RWPE2 (cell line): ENCODE results near the gene EXPH5.
A peak's percentile ranks its signal among the peaks of the same experiment; 100 is the strongest.

Experiments
- ATAC-seq: fragments of 200-7000 bp; cut with Tn5 transposase; 3 replicates; pipeline ENCODE4 v1.9.1; 2021; ENCODE audit warnings: low read depth
- DNase-seq: peaks from one replicate; pipeline ENCODE4 v3.0.0-alpha.2; 2020; ENCODE audit warnings: low spot score
- H3K27ac ChIP-seq: fragments of 450-650 bp; 2 replicates; pipeline ENCODE4 v1.5.1; 2017; ENCODE audit warnings: mild to moderate bottlenecking; ENCODE audit not compliant: poor library complexity, severe bottlenecking
- H3K27me3 ChIP-seq: fragments of 250-450 bp; sonication (Bioruptor Pico); 2 replicates; pipeline ENCODE4 v1.5.1; 2021; ENCODE audit warnings: mild to moderate bottlenecking, moderate library complexity; ENCODE audit not compliant: insufficient read depth, poor library complexity, severe bottlenecking
- H3K36me3 ChIP-seq: fragments of 250-450 bp; sonication (Bioruptor Pico); 2 replicates; pipeline ENCODE4 v1.5.1; 2020; ENCODE audit warnings: low read depth, mild to moderate bottlenecking, moderate library complexity
- H3K4me1 ChIP-seq: fragments of 250-450 bp; sonication (Bioruptor Pico); 2 replicates; pipeline ENCODE4 v1.5.1; 2021; ENCODE audit warnings: mild to moderate bottlenecking, moderate library complexity; ENCODE audit not compliant: insufficient read depth, poor library complexity, severe bottlenecking
- H3K4me3 ChIP-seq: fragments of 250-450 bp; sonication (Bioruptor Pico); 2 replicates; pipeline ENCODE4 v1.5.1; 2021; ENCODE audit warnings: mild to moderate bottlenecking, moderate library complexity; ENCODE audit not compliant: severe bottlenecking
- H3K9me3 ChIP-seq: fragments of 250-450 bp; sonication (Bioruptor Pico); 2 replicates; pipeline ENCODE4 v1.5.1; 2021; ENCODE audit warnings: mild to moderate bottlenecking, moderate library complexity; ENCODE audit not compliant: severe bottlenecking
- CTCF ChIP-seq: fragments of 450-650 bp; IDR thresholded peaks from one replicate; pipeline ENCODE4 v1.5.1; 2017; ENCODE audit warnings: mild to moderate bottlenecking, moderate library complexity; ENCODE audit not compliant: poor library complexity, severe bottlenecking

EXPH5 gene

GRCh38 chr11:108545909-108546501, 47.6 kb downstream of the EXPH5 start:
- no peaks in the 10 kb centered on the region for H3K4me1 ChIP-seq
- no peak overlapping the region for H3K27ac ChIP-seq
- no peaks in the 10 kb centered on the region for H3K9me3 ChIP-seq
- H3K36me3 ChIP-seq = no peaks in the 10 kb centered on the region
- DNase-seq = no peak
- ATAC-seq = no peak
- TF ChIP-seq CTCF = no peak
- H3K27me3 ChIP-seq = no peaks in the 10 kb centered on the region
- H3K4me3 ChIP-seq = no peak overlapping the region

- Histone ChIP-seq H3K36me3 (no peaks in the 10 kb centered on the region), H3K9me3 (no peaks in the 10 kb centered on the region), H3K27me3 (no peaks in the 10 kb centered on the region), H3K4me3 (no peak overlapping the region), H3K27ac (no peak overlapping the region), H3K4me1 (no peaks in the 10 kb centered on the region)
- DNase-seq (no peak), ATAC-seq (no peak)
- TF ChIP-seq CTCF = no peak
Observed at GRCh38 chr11:108543316-108543964, 50.1 kb downstream of the EXPH5 start.

- H3K27me3 ChIP-seq = no peaks in the 10 kb centered on the region
- no peak for TF ChIP-seq CTCF
- H3K27ac ChIP-seq = no peak overlapping the region
- H3K4me3 ChIP-seq = no peak overlapping the region
- DNase-seq (no peak), ATAC-seq (no peak)
- H3K4me1 ChIP-seq = no peaks in the 10 kb centered on the region
- H3K36me3 ChIP-seq = no peaks in the 10 kb centered on the region
- no peaks in the 10 kb centered on the region for H3K9me3 ChIP-seq
Observed at GRCh38 chr11:108541531-108541930, 52.0 kb downstream of the EXPH5 start.

GRCh38 chr11:108538502-108538901, 55.1 kb downstream of the EXPH5 start:
- Histone ChIP-seq H3K27me3 (no peaks in the 10 kb centered on the region), H3K4me3 (no peak overlapping the region), H3K9me3 (no peaks in the 10 kb centered on the region), H3K27ac (no peak overlapping the region), H3K4me1 (no peaks in the 10 kb centered on the region), H3K36me3 (no peaks in the 10 kb centered on the region)
- no peak for ATAC-seq
- DNase-seq = no peak
- TF ChIP-seq CTCF = no peak

- TF ChIP-seq CTCF = no peak
- 0 out of 3 replicates have a peak, but pooled peaks have one; percentile 10 for ATAC-seq
- H3K4me3 ChIP-seq = no peak overlapping the region
- H3K27ac ChIP-seq = no peak overlapping the region
- no peaks in the 10 kb centered on the region for H3K27me3 ChIP-seq
- DNase-seq = no peak
- H3K36me3 ChIP-seq = no peaks in the 10 kb centered on the region
- H3K4me1 ChIP-seq = no peaks in the 10 kb centered on the region
- no peaks in the 10 kb centered on the region for H3K9me3 ChIP-seq
Observed at GRCh38 chr11:108538022-108538424, 55.5 kb downstream of the EXPH5 start.
